Chondrocyte (in vitro differentiated cells): ENCODE results near the gene GAGE12F. TPM values are rescaled to one million over a fixed set of nuclear protein-coding genes. Genes with fewer than 3 reads are reported as not detected.
"Not testable (repeated sequence)": the region's sequence is repeated elsewhere in the genome, so short reads cannot be mapped to it uniquely, and the experiment has no call there.

Source experiments
- DNase-seq: peaks from one replicate; pipeline ENCODE4 v3.0.0; 2021; ENCODE audit warnings: mixed read lengths, low spot score
- H3K27ac Mint-ChIP-seq: one replicate; pipeline ENCODE4 v1.8.0; 2021; ENCODE audit warnings: mild to moderate bottlenecking, moderate library complexity, mixed read lengths; ENCODE audit not compliant: unreplicated experiment
- H3K27me3 Mint-ChIP-seq: 2 replicates; pipeline ENCODE4 v1.8.0; 2021; ENCODE audit warnings: low read depth, mixed read lengths
- H3K36me3 Mint-ChIP-seq: 2 replicates; pipeline ENCODE4 v1.8.0; 2021; ENCODE audit warnings: low read depth, mixed read lengths
- H3K4me1 Mint-ChIP-seq: 2 replicates; pipeline ENCODE4 v1.8.0; 2021; ENCODE audit warnings: low read depth, mild to moderate bottlenecking, mixed read lengths
- H3K4me3 Mint-ChIP-seq: one replicate; pipeline ENCODE4 v1.8.0; 2021; ENCODE audit warnings: mild to moderate bottlenecking, moderate library complexity, mixed read lengths; ENCODE audit not compliant: unreplicated experiment
- H3K9me3 Mint-ChIP-seq: 2 replicates; pipeline ENCODE4 v1.8.0; 2021; ENCODE audit warnings: low read depth, mixed read lengths
- long read RNA-seq: library from polyadenylated mRNA; stranded (forward); transcript quantifications from one replicate; pipeline ENCODE4 v2.0.0, GENCODE V29; 2021
- total RNA-seq: library from RNA; stranded (reverse); gene quantifications from 3 replicates; pipeline ENCODE4 v1.2.1, GENCODE V29; 2021

The GAGE12F gene
- not detected in 3 replicates for total RNA-seq
- long read RNA-seq, result 0 reads

GRCh38 chrX:49560542-49560941 is at the start of gene GAGE12F:
TSS of gene GAGE12F (plus strand) at chrX:49560842. CDS start at chrX:49561997, 1,155 bp downstream.
- H3K27ac Mint-ChIP-seq, H3K4me1 Mint-ChIP-seq, H3K27me3 Mint-ChIP-seq, H3K9me3 Mint-ChIP-seq, DNase-seq, H3K4me3 Mint-ChIP-seq, H3K36me3 Mint-ChIP-seq: not testable (repeated sequence)

GRCh38 chrX:49531877-49532276 is 28.8 kb upstream of the GAGE12F start, which contains the start of gene GAGE12C:
TSS of gene GAGE12C (plus strand) at chrX:49532177. CDS start at chrX:49533332, 1,155 bp downstream.
- not testable (repeated sequence) for H3K4me3 Mint-ChIP-seq, H3K9me3 Mint-ChIP-seq, H3K27ac Mint-ChIP-seq, H3K36me3 Mint-ChIP-seq, H3K4me1 Mint-ChIP-seq, H3K27me3 Mint-ChIP-seq, DNase-seq

- H3K9me3 Mint-ChIP-seq, H3K4me3 Mint-ChIP-seq, H3K27me3 Mint-ChIP-seq, H3K4me1 Mint-ChIP-seq, H3K27ac Mint-ChIP-seq, H3K36me3 Mint-ChIP-seq, DNase-seq: not testable (repeated sequence)
Measured at GRCh38 chrX:49541433-49541832, 19.2 kb upstream of the GAGE12F start, which contains the start of gene GAGE12D. TSS of gene GAGE12D (plus strand) at chrX:49541733. CDS start at chrX:49542888, 1,155 bp downstream.

- not testable (repeated sequence) for H3K27me3 Mint-ChIP-seq, H3K36me3 Mint-ChIP-seq, H3K9me3 Mint-ChIP-seq, H3K4me3 Mint-ChIP-seq, H3K27ac Mint-ChIP-seq, DNase-seq, H3K4me1 Mint-ChIP-seq
Measured at GRCh38 chrX:49550989-49551388, 9.7 kb upstream of the GAGE12F start, which contains the start of gene GAGE12E. TSS of gene GAGE12E (plus strand) at chrX:49551289. CDS start at chrX:49552444, 1,155 bp downstream.

GRCh38 chrX:49568728-49569127 is 8.1 kb downstream of the GAGE12F start:
- H3K4me1 Mint-ChIP-seq, H3K36me3 Mint-ChIP-seq, H3K9me3 Mint-ChIP-seq, H3K27ac Mint-ChIP-seq, H3K4me3 Mint-ChIP-seq, H3K27me3 Mint-ChIP-seq, DNase-seq: not testable (repeated sequence)

- H3K36me3 Mint-ChIP-seq, H3K27ac Mint-ChIP-seq, H3K9me3 Mint-ChIP-seq, DNase-seq, H3K4me1 Mint-ChIP-seq, H3K4me3 Mint-ChIP-seq, H3K27me3 Mint-ChIP-seq: not testable (repeated sequence)
Measured at GRCh38 chrX:49569152-49569551, 8.5 kb downstream of the GAGE12F start.

GRCh38 chrX:49570100-49570499 is 9.5 kb downstream of the GAGE12F start, which contains the start of gene GAGE12G:
TSS of gene GAGE12G (plus strand) at chrX:49570400. CDS start at chrX:49571555, 1,155 bp downstream.
- H3K27me3 Mint-ChIP-seq, DNase-seq, H3K4me1 Mint-ChIP-seq, H3K4me3 Mint-ChIP-seq, H3K36me3 Mint-ChIP-seq, H3K27ac Mint-ChIP-seq, H3K9me3 Mint-ChIP-seq: not testable (repeated sequence)

- H3K4me1 Mint-ChIP-seq, DNase-seq, H3K36me3 Mint-ChIP-seq, H3K4me3 Mint-ChIP-seq, H3K27me3 Mint-ChIP-seq, H3K27ac Mint-ChIP-seq, H3K9me3 Mint-ChIP-seq: not testable (repeated sequence)
Measured at GRCh38 chrX:49579649-49580048, 19.0 kb downstream of the GAGE12F start, which contains the start of gene GAGE12H. TSS of gene GAGE12H (plus strand) at chrX:49579949. CDS start at chrX:49581104, 1,155 bp downstream.

GRCh38 chrX:49589196-49589595 is 28.6 kb downstream of the GAGE12F start, which contains the start of gene GAGE2A:
TSS of gene GAGE2A (plus strand) at chrX:49589496. CDS start at chrX:49590651, 1,155 bp downstream.
- H3K27me3 Mint-ChIP-seq, H3K4me3 Mint-ChIP-seq, H3K4me1 Mint-ChIP-seq, H3K27ac Mint-ChIP-seq, DNase-seq, H3K9me3 Mint-ChIP-seq, H3K36me3 Mint-ChIP-seq: not testable (repeated sequence)

- DNase-seq, result peak; percentile 100
- H3K27ac Mint-ChIP-seq, H3K27me3 Mint-ChIP-seq, H3K4me1 Mint-ChIP-seq, H3K9me3 Mint-ChIP-seq, H3K36me3 Mint-ChIP-seq, H3K4me3 Mint-ChIP-seq: not testable (repeated sequence)
Measured at GRCh38 chrX:49589769-49590478, 29.3 kb downstream of the GAGE12F start.

- H3K9me3 Mint-ChIP-seq, H3K4me1 Mint-ChIP-seq, H3K4me3 Mint-ChIP-seq, H3K27ac Mint-ChIP-seq, H3K27me3 Mint-ChIP-seq, H3K36me3 Mint-ChIP-seq: not testable (repeated sequence)
- peak; percentile 58 for DNase-seq
Measured at GRCh38 chrX:49590488-49590887, 29.8 kb downstream of the GAGE12F start.

GRCh38 chrX:49598720-49599119 is 38.1 kb downstream of the GAGE12F start, which contains the start of gene GAGE1:
TSS of gene GAGE1 (plus strand) at chrX:49599020. CDS start at chrX:49600175, 1,155 bp downstream.
- H3K4me3 Mint-ChIP-seq, H3K36me3 Mint-ChIP-seq, H3K9me3 Mint-ChIP-seq, H3K27me3 Mint-ChIP-seq, DNase-seq, H3K27ac Mint-ChIP-seq, H3K4me1 Mint-ChIP-seq: not testable (repeated sequence)
